DMS 273 (cell line): ENCODE data around the gene COL28A1.
"Not testable (repeated sequence)": the region's sequence is repeated elsewhere in the genome, so short reads cannot be mapped to it uniquely, and the experiment has no call there.

Experiments
- DNase-seq: peaks from one replicate; lab custom pipeline; 2025; ENCODE audit not compliant: unreplicated experiment; lab: John Stamatoyannopoulos, UW

Gene COL28A1

DNA sequence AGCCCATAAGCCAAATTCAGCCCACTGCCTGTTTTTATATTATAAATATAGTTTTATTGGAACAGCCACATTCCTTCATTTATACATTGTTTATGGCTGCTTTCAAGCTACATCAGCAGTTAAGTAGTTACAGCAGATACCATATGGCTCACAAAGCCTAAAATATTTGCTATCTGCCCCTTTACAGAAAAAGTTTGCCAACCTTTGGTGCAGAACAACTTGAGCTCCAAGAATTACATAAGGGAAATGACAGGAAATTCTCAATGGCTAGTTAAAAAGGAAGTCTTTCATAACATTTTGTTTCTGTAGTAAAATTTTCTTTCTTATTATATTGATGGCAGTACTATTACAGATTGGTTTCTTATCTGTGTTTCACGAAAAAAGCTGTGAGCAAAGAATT is 59.3 kb downstream of the COL28A1 start:
- DNase-seq = no peak

DNA sequence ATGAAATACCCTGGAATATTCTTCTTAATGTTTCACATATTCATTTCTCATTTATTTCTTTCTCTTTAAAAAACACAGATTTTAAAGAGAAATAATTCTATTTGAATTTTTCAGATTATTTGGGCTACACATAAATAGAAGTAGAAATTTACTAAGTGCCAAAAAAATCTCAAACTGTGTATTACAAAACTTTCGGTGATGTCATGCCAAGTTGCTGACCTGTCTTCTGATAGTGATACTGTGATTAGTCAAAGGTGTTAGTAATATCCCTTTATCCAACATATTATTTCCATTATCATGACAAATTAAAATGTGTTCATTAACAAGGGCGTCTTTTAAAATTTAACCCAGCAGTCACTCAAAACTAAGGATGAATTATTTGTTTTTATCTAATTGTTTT is 60.1 kb downstream of the COL28A1 start:
- DNase-seq = no peak

DNA sequence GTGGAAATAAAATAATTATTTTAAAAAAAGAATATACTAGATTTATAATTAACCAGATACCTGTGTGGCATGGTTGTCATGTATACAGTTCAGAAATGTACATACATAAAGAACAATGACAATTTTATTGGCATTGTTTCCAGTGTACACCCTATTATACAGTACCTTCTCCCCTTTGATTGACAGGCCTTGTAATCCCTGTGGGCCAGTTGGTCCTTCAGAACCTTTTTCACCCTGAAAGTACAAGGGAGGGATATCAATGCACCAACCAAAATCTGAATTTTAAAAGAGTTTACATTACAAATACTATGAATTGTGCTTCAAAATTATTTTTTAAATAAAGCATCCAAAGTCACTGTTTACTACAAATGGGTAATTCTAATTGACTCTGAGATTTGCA is 61.2 kb downstream of the COL28A1 start:
- DNase-seq = no peak

DNA sequence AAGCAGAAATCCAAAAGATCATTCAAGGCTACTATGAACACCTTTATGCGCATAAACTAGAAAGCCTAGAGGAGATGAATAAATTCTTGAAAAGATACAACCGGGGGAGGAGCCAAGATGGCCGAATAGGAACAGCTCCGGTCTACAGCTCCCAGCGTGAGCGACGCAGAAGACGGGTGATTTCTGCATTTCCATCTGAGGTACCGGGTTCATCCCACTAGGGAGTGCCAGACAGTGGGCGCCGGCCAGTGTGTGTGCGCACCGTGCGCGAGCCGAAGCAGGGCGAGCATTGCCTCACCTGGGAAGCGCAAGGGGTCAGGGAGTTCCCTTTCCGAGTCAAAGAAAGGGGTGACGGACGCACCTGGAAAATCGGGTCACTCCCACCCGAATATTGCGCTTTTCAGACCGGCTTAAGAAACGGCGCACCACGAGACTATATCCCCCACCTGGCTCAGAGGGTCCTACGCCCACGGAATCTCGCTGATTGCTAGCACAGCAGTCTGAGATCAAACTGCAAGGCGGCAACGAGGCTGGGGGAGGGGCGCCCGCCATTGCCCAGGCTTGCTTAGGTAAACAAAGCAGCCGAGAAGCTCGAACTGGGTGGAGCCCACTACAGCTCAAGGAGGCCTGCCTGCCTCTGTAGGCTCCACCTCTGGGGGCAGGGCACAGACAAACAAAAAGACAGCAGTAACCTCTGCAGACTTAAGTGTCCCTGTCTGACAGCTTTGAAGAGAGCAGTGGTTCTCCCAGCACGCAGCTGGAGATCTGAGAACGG is 70.5 kb downstream of the COL28A1 start:
- not testable (repeated sequence) for DNase-seq

DNA sequence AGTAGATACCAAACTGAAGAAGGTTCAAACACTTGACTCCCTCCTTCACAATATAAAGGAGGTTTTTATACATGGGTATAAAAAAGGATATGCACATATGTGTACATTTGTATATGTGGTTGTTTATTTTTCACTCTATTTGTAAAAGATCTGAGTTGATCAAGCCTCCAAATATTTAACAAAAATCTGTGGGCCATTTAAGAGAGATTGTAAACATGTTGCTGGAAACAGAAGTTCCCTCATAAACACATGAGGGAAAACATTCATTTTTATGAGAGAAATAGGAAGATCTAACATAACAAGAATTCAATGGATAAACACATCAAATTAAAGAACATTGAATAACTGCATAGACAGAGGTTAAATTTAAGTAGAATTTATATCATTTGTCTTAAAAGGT is 81.7 kb downstream of the COL28A1 start:
- no peak for DNase-seq

DNA sequence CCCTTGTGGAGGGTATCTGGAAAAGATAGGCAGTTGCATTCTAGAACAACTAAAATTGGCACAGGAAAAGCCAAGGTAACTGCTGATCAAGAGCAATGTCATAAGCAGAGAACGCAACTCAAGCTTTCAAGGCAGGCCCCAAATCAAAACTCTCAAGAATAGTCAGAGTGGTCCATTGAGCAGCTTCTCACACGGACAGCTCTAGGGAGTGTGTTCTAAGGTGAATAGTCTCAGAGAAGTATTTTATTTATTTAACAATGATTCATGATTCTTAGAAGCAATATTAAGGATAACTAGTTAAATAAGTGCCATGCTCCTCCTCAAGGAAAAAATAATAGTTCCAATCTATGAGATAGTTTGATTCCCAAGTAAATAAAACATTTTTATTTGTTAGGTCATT is 83.0 kb downstream of the COL28A1 start:
- DNase-seq = no peak

DNA sequence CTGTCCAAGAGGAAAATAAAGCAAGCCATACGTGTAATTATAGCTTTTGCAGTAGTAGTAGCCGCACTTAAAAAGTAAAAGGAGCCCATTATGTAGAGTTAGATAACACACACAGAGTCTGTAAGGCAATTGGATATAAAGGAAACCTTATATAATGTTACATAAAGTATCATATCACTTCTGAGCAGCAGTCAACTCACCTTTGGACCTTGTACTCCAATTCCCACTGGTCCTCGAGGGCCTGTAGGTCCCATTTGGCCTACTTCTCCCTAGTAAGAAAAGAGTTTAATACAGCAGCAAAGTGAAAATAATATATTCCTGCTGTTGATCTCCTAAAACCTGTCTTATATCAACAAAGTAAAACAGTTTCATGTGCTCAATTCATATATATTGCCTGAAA is 83.6 kb downstream of the COL28A1 start:
- DNase-seq = no peak

DNA sequence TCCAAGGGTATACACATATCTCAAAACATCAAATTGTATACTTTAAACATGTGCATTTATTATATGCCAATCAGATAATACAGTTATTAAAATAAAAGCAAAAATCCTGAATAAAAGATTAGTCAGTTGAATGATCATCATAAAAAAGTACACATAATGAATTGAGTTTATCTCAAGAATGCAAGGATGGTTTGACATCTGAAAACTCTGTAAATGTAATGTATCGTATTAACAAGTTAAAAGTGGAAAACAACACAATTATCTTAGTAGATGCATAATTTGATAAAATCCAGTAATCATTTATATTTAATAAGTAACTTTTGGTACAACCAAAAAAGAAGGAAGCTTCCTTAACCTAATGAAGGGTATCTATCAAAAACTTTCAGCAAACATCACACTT is 86.6 kb downstream of the COL28A1 start:
- DNase-seq = peak; percentile 12

DNA sequence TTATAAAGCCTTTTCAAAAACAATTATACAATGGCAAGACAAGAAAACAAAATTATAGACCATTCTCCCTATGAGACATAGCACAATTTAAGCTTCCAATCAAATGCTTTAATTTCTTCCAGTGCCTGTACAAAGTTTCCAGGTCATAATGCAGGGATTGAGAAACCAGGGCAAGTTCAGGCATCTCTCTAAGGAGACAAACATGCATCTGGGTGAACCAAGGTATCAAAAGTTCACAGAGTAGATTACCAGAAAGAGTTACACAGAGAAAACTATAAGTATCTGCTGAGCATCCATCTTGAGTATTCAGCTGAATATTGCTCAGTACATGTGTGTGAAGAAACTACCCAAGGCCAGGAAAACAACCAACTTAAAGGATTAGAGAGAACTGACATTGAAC is 89.1 kb downstream of the COL28A1 start:
- no peak for DNase-seq

DNA sequence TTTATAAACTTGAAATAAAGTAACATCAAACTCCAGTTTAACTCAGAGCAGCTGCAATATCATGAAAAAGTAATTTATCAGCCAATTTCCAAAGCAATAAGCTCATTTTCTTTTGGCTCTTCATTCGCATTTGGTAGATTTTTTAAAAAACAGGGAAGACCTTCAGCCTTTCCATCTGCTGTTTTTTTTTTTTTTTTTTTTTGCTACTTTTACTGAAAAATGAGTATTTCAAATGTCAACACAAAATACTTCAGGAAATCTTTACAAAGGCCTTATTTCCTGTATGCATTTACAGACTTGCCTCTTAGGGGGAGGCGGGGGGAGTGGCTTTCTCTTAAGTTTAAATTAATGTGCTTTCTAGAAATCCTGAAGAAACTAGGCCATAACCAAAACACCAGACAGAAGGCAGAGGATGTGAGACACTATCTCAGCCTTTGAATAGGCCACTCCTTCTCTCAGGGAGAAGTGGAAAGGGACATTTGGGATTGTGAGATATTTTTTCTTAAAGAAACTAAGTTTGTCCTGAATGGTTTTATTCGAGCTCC is 91.8 kb downstream of the COL28A1 start:
- DNase-seq = no peak

DNA sequence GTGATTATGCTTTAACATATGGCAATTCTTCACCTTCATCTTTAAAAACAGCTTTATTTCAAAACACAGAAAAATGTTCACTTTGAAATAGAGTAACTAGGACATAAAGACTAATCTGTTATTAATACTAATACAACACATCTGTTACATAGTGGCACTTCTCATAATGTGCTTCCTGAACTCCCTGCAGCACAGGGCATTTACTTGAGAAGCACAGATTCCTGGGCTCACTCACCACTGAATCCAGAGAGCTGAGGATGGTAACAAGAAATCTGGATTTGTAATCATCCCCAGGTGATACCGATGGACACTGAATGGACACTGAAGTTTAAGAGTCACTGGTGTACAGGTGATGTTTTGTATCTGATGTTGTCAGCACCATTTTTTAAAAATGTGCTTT is 96.1 kb downstream of the COL28A1 start:
- DNase-seq = no peak

DNA sequence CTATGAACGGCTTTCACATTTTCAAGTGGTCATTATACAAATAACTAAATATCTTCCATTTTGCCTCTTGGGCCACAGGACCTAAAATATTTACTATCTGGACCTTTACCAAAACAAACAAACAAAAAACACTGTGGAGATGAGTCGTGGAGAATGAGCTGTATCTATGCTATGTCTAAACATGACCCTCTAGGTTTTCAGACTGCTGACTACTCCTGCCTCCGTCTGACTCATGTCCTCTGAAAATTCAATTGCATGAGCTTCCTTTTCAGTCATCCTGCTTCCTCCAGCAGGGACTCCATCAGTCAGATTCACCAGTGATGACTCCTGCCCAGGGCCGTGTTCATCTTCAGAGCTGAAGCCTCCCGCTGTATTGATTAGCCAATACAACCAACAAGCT is 96.8 kb downstream of the COL28A1 start:
- DNase-seq = no peak

DNA sequence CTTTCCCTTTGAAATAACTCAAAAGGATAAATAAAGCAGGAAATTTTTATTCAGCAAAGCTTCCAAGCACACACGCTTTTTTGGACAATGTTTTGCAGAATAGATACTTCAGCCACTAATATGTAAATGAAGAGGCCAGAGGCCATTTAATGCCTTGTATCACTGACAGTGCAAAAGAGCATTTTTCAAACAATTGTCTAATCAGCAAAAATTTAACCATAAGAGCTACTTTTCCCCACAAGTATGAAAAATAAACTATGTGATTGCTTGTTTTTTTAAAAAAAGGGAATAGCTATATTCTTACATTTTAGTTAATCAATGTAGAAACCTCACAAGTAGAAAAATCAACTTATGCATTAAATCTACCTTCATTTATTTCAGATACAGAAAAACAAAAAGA is 99.7 kb downstream of the COL28A1 start:
- no peak for DNase-seq

DNA sequence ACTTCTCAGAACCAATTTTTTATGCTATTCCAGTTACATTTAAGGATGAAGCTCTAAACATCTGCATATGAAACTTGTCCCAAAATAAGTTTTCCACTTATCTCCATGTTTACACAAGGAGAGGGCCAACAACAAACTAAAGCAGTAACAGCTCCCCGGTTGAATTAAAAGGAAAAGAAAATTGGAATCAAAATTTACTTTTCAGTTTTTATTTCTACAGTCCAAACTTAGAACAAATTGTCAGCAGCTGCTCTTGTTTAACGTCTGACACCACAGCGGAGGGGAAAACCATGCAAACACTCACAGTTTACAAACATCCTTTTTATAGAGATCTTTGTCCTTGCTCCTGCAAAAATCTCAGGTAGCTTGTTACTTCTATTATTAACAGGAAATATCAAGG is 101.3 kb downstream of the COL28A1 start:
- no peak for DNase-seq

DNA sequence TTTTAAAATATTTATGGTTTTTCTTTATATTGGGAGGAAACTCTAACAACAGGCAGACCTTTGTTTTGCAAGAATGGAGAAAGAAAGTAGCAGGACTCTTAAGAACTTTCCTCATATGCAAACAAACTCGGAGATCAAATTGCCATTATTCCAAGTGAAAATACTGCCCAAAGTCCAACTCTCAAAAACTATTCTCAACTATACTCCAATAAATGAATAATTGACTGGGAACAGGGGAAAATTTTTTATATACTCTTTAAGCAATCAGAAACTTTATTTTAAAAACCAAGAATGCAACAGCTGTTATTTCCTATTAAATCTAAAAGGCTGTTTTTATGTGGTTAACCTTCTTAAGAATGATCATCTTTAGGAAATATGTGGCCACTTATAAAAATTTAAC is 101.9 kb downstream of the COL28A1 start:
- no peak for DNase-seq

DNA sequence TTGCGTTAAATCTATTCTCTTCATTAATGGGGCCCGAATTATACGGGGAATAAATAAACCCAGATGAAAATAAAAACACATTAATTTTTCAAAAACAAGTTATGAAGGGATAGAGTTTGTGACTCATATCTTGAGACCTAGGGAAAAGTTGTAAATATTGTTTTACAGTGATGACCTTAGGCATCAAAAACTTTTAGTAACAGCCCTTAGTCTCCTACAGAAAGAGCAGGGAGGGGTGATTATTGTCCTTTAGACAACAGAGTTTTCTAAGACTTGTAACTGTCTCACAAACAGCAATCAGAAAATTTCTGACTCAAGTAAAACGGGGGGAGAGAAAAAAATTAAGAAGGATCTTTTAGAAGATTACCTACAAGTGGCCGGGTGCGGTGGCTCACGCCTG is 102.7 kb downstream of the COL28A1 start:
- no peak for DNase-seq

DNA sequence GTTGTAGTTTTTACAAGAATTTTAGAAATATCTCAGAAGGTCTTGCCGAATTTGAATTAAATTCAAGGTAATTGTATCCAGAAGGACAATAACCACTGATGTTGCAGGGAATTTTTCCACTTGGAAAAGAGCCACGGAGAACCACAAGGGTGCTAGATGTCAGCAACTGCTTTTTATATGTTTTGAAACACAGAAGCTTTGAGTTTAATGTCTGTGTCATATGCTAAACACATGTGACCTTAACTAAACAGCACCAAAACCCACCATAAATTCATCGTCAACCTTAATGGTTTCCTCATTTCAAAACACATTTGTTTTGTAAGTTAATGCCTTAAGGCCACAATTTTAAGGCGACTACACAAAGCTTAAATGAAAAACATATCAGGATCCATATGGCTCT is 106.9 kb downstream of the COL28A1 start:
- DNase-seq = no peak

DNA sequence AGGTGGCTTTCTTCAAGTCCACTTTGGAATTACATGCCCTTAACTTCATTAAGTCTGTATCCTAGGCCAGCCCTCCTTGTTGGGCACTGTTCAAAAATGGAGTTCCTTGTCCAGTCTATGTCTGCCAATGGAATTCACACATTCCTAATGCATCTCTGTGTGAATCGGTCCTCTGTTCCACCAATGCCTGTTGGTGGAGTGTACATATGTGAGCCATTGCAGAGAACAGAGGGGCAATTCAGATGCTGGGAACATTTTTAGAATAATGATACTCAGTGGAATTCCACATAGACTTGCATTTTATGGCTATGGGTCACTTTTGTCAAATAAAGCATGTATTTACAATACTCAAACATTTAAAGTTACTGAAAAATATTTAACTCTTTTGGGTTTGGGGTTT is 108.3 kb downstream of the COL28A1 start:
- DNase-seq = no peak

DNA sequence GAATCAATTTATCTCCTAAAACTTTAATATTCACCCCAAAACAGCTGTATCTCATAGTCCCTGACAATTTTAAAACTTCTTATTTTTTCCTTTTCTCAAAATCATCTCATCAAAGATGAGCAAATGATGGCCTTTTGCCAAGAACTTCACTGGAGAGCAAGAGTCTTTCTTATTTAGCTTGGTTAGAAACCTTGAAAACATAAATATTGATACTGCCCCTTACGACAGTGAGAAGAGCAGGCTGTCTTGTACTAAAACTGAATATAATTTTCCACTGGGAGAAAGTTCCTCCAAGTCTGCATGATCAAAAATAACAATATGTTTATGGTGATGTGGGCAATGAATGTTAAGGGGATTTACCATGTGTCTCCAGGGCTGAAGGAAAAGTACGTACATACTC is 109.0 kb downstream of the COL28A1 start:
- DNase-seq = no peak

DNA sequence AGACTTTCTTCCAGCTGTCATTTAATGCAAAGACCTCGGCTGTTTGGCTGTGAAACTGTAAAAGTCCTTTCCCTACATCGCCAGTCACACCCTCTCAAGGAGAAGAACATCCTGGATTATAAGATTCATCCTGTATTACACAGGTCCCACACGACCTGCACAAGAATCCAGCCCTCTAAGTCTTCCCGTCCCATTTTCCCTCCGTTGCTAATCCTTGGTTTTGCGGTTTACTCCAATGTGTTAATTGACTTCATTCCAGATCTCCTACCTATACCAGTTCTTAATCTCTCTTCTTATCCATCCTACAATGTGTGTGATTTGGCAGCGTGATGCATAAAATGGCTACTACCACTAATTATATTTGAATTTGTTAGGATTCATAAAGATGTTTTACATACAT is 110.4 kb downstream of the COL28A1 start:
- no peak for DNase-seq

DNA sequence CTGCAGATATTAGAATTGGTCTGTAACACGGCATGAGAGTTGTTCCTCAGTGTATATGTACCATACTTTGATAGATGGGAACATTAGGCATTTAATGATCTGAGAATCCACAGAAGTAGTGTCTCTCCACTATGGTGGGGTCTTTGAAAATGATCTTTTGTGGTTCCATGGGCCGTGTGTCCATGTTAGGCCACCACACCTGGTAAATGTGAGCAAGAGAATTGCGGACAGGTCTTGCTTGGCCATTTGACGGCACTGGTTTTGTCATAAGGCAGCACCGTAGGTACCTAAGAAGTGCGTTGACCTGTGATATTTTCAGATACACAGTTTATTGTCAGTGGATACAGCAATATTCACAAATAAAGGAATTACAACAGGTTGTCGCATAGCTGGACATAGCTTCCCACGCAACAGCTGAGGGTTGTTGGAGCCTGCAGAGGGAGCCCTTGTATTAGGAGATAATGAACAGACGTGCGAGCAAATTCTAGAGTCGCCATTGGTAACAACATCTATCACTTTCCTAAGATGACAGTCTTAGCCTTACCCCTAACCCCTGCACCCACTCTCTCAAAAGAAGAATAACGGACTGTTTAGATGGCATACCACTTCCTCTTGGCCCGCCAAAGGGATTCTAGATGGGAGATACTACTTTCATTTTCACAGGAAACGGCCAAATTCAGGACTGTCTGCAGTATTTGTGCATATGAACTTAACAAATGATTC is 111.4 kb downstream of the COL28A1 start:
- DNase-seq = peak; percentile 88

DNA sequence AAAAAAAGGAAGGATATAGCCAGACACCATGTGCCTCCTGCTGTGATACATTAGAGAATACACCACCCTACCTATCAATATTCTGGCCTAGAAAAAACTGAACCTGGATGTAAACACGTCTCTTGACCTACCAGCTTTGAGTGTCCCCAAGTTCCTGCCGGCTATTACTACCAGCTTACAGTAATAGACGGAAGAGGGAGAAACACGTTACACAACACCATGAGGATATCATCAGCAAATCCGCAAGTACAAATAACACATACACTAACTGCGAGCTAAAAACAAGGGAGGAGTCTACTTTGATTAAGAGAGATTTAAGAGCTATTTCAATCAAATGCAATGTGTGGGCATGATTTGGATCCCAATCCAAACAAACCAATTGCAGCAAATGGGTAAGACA is 113.0 kb downstream of the COL28A1 start:
- DNase-seq = no peak

DNA sequence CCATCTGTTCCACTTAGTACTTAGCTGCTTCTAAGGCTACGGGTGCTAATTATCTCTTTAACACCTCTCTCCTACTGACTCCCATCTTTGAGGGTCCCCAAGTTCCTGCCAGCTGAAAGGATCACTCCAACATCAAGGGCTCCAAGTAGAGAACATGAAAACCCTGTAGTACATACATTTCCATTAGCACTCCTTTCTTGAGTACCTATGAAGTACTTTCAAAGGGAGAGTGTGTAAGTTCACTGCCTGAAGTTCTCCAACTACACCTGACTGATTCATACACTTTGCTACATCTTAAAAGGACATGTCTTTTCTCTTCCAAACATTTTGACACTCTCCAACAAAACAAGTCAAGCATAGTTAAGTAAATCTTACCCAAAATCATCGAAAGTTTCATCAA is 113.8 kb downstream of the COL28A1 start:
- DNase-seq = no peak
